ENCODE results near the gene OXSM. TPM values are rescaled to one million over a fixed set of nuclear protein-coding genes. Genes with fewer than 3 reads are reported as not detected.

The OXSM gene
- total and polyA plus RNA-seq, 2 experiments from 2014 or later: 1.3 to 2.2 TPM

DNA sequence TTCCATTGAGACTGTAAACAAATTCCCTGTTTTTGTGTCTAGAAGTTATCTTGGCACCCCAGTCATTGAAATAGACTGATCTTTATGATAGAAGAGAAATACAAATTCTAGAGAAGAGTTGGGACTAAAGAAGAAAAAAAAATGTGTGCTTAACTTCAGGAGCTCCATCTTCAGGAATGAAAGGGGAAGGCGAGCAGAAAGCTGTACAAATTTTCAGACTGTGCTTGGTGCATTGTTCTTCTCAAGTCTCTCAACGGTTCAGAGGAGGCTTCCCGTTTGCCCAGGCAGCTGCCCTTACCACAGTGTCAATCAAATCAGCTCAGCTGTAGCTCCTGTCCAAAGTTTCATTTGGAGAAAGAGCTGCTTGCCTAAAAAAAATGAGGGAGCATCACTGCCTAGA lies 41.7 kb downstream of the OXSM start:
- Mint-ChIP-seq H3K9me3 (no peaks in the 10 kb centered on the region), H3K36me3 (ENCODE audit: low read depth) (no peaks in the 10 kb centered on the region), H3K4me3 (no peak overlapping the region), H3K27ac (no peak overlapping the region), H3K27me3 (ENCODE audit: insufficient read depth, low read depth, poor library complexity) (no peaks in the 10 kb centered on the region), H3K4me1 (peaks cover 3% of the 10 kb centered on the region; the same call in 2 of the 3 replicates)
- Histone ChIP-seq H3K27ac (ENCODE audit: low read depth) (no peak overlapping the region), H3K4me3 (no peak overlapping the region), H3K27me3 (ENCODE audit: insufficient read depth) (no peaks in the 10 kb centered on the region), H4K20me1 (replicated peaks; ENCODE audit: insufficient read depth) (no peaks in the 10 kb centered on the region), H3K4me1 (ENCODE audit: insufficient read depth) (no peaks in the 10 kb centered on the region), H3K79me2 (replicated peaks; ENCODE audit: insufficient read depth) (no peaks in the 10 kb centered on the region), H3K9me2 (ENCODE audit: insufficient read depth) (no peaks in the 10 kb centered on the region), H2AFZ (peak overlapping the region; percentile 34; the same call in 1 of the 2 replicates), H3K4me2 (no peak overlapping the region), H3K36me3 (ENCODE audit: insufficient read depth) (no peaks in the 10 kb centered on the region), H3F3A (replicated peaks; ENCODE audit: low read depth) (no peaks in the 10 kb centered on the region)
- TF ChIP-seq, protein P1, sequence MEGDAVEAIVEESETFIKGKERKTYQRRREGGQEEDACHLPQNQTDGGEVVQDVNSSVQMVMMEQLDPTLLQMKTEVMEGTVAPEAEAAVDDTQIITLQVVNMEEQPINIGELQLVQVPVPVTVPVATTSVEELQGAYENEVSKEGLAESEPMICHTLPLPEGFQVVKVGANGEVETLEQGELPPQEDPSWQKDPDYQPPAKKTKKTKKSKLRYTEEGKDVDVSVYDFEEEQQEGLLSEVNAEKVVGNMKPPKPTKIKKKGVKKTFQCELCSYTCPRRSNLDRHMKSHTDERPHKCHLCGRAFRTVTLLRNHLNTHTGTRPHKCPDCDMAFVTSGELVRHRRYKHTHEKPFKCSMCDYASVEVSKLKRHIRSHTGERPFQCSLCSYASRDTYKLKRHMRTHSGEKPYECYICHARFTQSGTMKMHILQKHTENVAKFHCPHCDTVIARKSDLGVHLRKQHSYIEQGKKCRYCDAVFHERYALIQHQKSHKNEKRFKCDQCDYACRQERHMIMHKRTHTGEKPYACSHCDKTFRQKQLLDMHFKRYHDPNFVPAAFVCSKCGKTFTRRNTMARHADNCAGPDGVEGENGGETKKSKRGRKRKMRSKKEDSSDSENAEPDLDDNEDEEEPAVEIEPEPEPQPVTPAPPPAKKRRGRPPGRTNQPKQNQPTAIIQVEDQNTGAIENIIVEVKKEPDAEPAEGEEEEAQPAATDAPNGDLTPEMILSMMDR (conservative IDR thresholded peaks at IDR 0.05; ENCODE audit: low read depth in 2 of 2): peak; percentile 47 to 54
- no peak for TF ChIP-seq EZH2phosphoT487 (IDR thresholded peaks at IDR 0.05; ENCODE audit: unreplicated experiment)
- DNase-seq (ENCODE audit: low spot score) (peak; percentile 41), ATAC-seq (no peak)

DNA sequence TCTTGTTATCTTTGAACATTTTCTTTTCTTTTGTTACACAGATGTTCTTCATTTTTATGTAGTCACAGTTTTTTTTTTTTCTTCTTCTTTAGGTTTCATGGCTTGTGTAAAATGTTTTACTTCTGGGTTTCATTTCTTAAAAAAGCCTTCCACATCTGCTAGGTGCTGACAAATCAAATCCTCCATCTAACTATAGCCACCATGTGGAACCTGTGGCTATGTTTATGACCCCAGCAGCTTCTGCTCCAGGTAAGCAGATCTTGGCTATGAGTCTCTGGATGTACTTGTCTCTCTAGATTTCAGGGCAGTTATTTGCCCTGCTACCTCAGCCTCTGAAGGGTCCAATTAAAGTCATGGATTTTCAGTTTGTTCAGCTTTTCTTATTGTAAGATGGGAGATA lies 44.5 kb downstream of the OXSM start:
- Histone ChIP-seq H3K4me2 (no peak overlapping the region), H3K9me2 (ENCODE audit: insufficient read depth) (no peaks in the 10 kb centered on the region), H3K4me1 (ENCODE audit: insufficient read depth) (no peaks in the 10 kb centered on the region), H2AFZ (peak overlapping the region; percentile 56; the same call in 1 of the 2 replicates), H3K79me2 (replicated peaks; ENCODE audit: insufficient read depth) (no peaks in the 10 kb centered on the region), H3K27me3 (ENCODE audit: insufficient read depth) (no peaks in the 10 kb centered on the region), H3K4me3 (no peak overlapping the region), H3F3A (replicated peaks; ENCODE audit: low read depth) (no peaks in the 10 kb centered on the region), H3K27ac (ENCODE audit: low read depth) (no peak overlapping the region), H3K36me3 (ENCODE audit: insufficient read depth) (no peaks in the 10 kb centered on the region), H4K20me1 (replicated peaks; ENCODE audit: insufficient read depth) (no peaks in the 10 kb centered on the region)
- ATAC-seq (no peak), DNase-seq (ENCODE audit: low spot score) (no peak)
- TF ChIP-seq, protein P1 (conservative IDR thresholded peaks at IDR 0.05; ENCODE audit: low read depth in 2 of 2): no peak
- TF ChIP-seq POLR2AphosphoS5 (IDR thresholded peaks at IDR 0.05; ENCODE audit: low read depth): no peak
- TF ChIP-seq STAT1 (IDR thresholded peaks at IDR 0.05; ENCODE audit: unreplicated experiment): no peak
- no peak for TF ChIP-seq EZH2phosphoT487 (IDR thresholded peaks at IDR 0.05; ENCODE audit: unreplicated experiment)
- H3K27ac Mint-ChIP-seq: no peak overlapping the region
- H3K36me3 Mint-ChIP-seq (ENCODE audit: low read depth): no peaks in the 10 kb centered on the region
- no peaks in the 10 kb centered on the region for H3K27me3 Mint-ChIP-seq (ENCODE audit: insufficient read depth, low read depth, poor library complexity)
- no peak overlapping the region for H3K4me3 Mint-ChIP-seq
- peaks cover 3% of the 10 kb centered on the region; the same call in 2 of the 3 replicates for H3K4me1 Mint-ChIP-seq
- H3K9me3 Mint-ChIP-seq: peaks cover 3% of the 10 kb centered on the region; the same call in 2 of the 3 replicates

DNA sequence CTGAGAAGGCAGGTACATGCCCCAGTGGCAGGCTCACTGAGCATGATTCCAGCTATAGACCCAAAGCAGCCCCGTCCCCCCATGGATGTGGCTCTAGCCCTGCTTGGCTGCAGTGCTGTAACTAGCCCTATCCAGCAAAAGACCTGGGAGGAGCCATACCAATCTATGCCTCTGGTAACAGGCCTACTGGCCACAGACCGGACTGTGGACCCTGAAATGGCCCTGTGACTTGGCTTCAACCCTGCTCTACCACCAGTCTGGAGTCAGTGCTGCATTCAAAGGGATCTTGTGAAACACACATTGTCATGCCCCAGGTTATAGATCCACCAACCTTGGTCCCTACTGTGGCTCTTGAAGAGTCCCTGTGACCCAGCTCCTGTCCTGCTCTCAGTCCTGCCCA lies 46.7 kb downstream of the OXSM start:
- H3K36me3 ChIP-seq (ENCODE audit: insufficient read depth): no peaks in the 10 kb centered on the region
- no peak overlapping the region for H3K4me2 ChIP-seq
- no peaks in the 10 kb centered on the region for H4K20me1 ChIP-seq (replicated peaks; ENCODE audit: insufficient read depth)
- no peaks in the 10 kb centered on the region for H3K27me3 Mint-ChIP-seq (ENCODE audit: insufficient read depth, low read depth, poor library complexity)
- no peak for DNase-seq (ENCODE audit: low spot score)
- no peaks in the 10 kb centered on the region for H3K4me1 ChIP-seq (ENCODE audit: insufficient read depth)
- ATAC-seq: no peak
- H3K27ac ChIP-seq (ENCODE audit: low read depth): no peak overlapping the region
- H3K4me3 Mint-ChIP-seq: no peak overlapping the region
- no peaks in the 10 kb centered on the region for H3K9me2 ChIP-seq (ENCODE audit: insufficient read depth)
- H3K36me3 Mint-ChIP-seq (ENCODE audit: low read depth): no peaks in the 10 kb centered on the region
- peaks cover 3% of the 10 kb centered on the region; the same call in 2 of the 3 replicates for H3K9me3 Mint-ChIP-seq
- no peaks in the 10 kb centered on the region for H3K27me3 ChIP-seq (ENCODE audit: insufficient read depth)
- no peak overlapping the region for H3K27ac Mint-ChIP-seq
- H2AFZ ChIP-seq: no peak overlapping the region
- H3K79me2 ChIP-seq (replicated peaks; ENCODE audit: insufficient read depth): no peaks in the 10 kb centered on the region
- H3K4me1 Mint-ChIP-seq: peaks cover 3% of the 10 kb centered on the region; the same call in 1 of the 3 replicates
- no peak overlapping the region for H3K4me3 ChIP-seq
- no peaks in the 10 kb centered on the region for H3F3A ChIP-seq (replicated peaks; ENCODE audit: low read depth)
- TF ChIP-seq CREB1 (CRISPR knock-in tag; IDR thresholded peaks at IDR 0.05; ENCODE audit: low read depth) (no peak), POLR2AphosphoS5 (IDR thresholded peaks at IDR 0.05; ENCODE audit: low read depth) (no peak)
- TF ChIP-seq, protein P2, sequence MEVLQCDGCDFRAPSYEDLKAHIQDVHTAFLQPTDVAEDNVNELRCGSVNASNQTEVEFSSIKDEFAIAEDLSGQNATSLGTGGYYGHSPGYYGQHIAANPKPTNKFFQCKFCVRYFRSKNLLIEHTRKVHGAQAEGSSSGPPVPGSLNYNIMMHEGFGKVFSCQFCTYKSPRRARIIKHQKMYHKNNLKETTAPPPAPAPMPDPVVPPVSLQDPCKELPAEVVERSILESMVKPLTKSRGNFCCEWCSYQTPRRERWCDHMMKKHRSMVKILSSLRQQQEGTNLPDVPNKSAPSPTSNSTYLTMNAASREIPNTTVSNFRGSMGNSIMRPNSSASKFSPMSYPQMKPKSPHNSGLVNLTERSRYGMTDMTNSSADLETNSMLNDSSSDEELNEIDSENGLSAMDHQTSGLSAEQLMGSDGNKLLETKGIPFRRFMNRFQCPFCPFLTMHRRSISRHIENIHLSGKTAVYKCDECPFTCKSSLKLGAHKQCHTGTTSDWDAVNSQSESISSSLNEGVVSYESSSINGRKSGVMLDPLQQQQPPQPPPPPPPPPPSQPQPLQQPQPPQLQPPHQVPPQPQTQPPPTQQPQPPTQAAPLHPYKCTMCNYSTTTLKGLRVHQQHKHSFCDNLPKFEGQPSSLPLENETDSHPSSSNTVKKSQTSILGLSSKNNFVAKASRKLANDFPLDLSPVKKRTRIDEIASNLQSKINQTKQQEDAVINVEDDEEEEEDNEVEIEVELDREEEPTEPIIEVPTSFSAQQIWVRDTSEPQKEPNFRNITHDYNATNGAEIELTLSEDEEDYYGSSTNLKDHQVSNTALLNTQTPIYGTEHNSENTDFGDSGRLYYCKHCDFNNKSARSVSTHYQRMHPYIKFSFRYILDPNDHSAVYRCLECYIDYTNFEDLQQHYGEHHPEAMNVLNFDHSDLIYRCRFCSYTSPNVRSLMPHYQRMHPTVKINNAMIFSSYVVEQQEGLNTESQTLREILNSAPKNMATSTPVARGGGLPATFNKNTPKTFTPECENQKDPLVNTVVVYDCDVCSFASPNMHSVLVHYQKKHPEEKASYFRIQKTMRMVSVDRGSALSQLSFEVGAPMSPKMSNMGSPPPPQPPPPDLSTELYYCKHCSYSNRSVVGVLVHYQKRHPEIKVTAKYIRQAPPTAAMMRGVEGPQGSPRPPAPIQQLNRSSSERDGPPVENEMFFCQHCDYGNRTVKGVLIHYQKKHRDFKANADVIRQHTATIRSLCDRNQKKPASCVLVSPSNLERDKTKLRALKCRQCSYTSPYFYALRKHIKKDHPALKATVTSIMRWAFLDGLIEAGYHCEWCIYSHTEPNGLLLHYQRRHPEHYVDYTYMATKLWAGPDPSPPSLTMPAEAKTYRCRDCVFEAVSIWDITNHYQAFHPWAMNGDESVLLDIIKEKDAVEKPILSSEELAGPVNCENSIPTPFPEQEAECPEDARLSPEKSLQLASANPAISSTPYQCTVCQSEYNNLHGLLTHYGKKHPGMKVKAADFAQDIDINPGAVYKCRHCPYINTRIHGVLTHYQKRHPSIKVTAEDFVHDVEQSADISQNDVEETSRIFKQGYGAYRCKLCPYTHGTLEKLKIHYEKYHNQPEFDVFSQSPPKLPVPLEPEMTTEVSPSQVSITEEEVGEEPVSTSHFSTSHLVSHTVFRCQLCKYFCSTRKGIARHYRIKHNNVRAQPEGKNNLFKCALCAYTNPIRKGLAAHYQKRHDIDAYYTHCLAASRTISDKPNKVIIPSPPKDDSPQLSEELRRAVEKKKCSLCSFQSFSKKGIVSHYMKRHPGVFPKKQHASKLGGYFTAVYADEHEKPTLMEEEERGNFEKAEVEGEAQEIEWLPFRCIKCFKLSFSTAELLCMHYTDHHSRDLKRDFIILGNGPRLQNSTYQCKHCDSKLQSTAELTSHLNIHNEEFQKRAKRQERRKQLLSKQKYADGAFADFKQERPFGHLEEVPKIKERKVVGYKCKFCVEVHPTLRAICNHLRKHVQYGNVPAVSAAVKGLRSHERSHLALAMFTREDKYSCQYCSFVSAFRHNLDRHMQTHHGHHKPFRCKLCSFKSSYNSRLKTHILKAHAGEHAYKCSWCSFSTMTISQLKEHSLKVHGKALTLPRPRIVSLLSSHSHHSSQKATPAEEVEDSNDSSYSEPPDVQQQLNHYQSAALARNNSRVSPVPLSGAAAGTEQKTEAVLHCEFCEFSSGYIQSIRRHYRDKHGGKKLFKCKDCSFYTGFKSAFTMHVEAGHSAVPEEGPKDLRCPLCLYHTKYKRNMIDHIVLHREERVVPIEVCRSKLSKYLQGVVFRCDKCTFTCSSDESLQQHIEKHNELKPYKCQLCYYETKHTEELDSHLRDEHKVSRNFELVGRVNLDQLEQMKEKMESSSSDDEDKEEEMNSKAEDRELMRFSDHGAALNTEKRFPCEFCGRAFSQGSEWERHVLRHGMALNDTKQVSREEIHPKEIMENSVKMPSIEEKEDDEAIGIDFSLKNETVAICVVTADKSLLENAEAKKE (CRISPR knock-in tag; IDR thresholded peaks at IDR 0.05): no peak
